Measurements from ENCODE around the gene HS3ST3A1. TPM values are rescaled to one million over a fixed set of nuclear protein-coding genes. Genes with fewer than 3 reads are reported as not detected.
A peak's percentile ranks its signal among the peaks of the same experiment; 100 is the strongest.

Gene HS3ST3A1
- total RNA-seq, 4 donors from 2014 or later = 2.9 to 10.5 (median 5.0) TPM

- DNase-seq (ENCODE audit: low spot score in 2 of 2) = peak in 1 of 2 donors; percentile 70
- TF ChIP-seq POLR2AphosphoS5 (IDR thresholded peaks at IDR 0.05) = no peak
- no peak for TF ChIP-seq POLR2A (IDR thresholded peaks at IDR 0.05)
- TF ChIP-seq EP300 (IDR thresholded peaks at IDR 0.05) = no peak
- no peak for TF ChIP-seq CTCF (IDR thresholded peaks at IDR 0.05)
- H3K36me3 ChIP-seq = no peaks in the 10 kb centered on the region
- no peaks in the 10 kb centered on the region for H3K9me3 ChIP-seq
- no peaks in the 10 kb centered on the region for H3K27me3 ChIP-seq
- H3K4me1 ChIP-seq = peaks cover 3% of the 10 kb centered on the region
- H3K27ac ChIP-seq = peak overlapping the region; percentile 52
- no peak overlapping the region for H3K4me3 ChIP-seq
- WGBS = 21% methylated on average over 7 of the region's 7 CpGs
Measured at GRCh38 chr17:13544292-13544691, 57.4 kb downstream of the HS3ST3A1 start.

- DNase-seq (ENCODE audit: low spot score in 2 of 2) = no peak
- H3K36me3 ChIP-seq = no peaks in the 10 kb centered on the region
- H3K27me3 ChIP-seq = no peaks in the 10 kb centered on the region
- no peak overlapping the region for H3K27ac ChIP-seq
- H3K4me1 ChIP-seq = peaks cover 3% of the 10 kb centered on the region
- H3K9me3 ChIP-seq = no peaks in the 10 kb centered on the region
- H3K4me3 ChIP-seq = no peak overlapping the region
- no peak for TF ChIP-seq POLR2A (IDR thresholded peaks at IDR 0.05)
- no peak for TF ChIP-seq EP300 (IDR thresholded peaks at IDR 0.05)
- TF ChIP-seq POLR2AphosphoS5 (IDR thresholded peaks at IDR 0.05) = no peak
- no peak for TF ChIP-seq CTCF (IDR thresholded peaks at IDR 0.05)
Measured at GRCh38 chr17:13542636-13543035, 59.1 kb downstream of the HS3ST3A1 start.

GRCh38 chr17:13541032-13541480 lies 60.7 kb downstream of the HS3ST3A1 start:
- no peak for DNase-seq (ENCODE audit: low spot score in 2 of 2)
- WGBS = 51% methylated on average over 2 of the region's 2 CpGs
- TF ChIP-seq POLR2AphosphoS5 (IDR thresholded peaks at IDR 0.05) (no peak), EP300 (IDR thresholded peaks at IDR 0.05) (no peak), POLR2A (IDR thresholded peaks at IDR 0.05) (no peak), CTCF (IDR thresholded peaks at IDR 0.05) (no peak)
- Histone ChIP-seq H3K36me3 (no peaks in the 10 kb centered on the region), H3K9me3 (no peaks in the 10 kb centered on the region), H3K4me3 (no peak overlapping the region), H3K27ac (peak overlapping the region; percentile 39), H3K27me3 (no peaks in the 10 kb centered on the region), H3K4me1 (peaks cover 3% of the 10 kb centered on the region)

- DNase-seq (ENCODE audit: low spot score in 2 of 2) = no peak
Measured at GRCh38 chr17:13540546-13540945, 61.2 kb downstream of the HS3ST3A1 start.

GRCh38 chr17:13539421-13539820 lies 62.3 kb downstream of the HS3ST3A1 start:
- H3K36me3 ChIP-seq = no peaks in the 10 kb centered on the region
- WGBS = 94% methylated on average over 5 of the region's 5 CpGs
- DNase-seq (ENCODE audit: low spot score in 2 of 2) = no peak
- no peaks in the 10 kb centered on the region for H3K27me3 ChIP-seq
- H3K27ac ChIP-seq = no peak overlapping the region
- no peaks in the 10 kb centered on the region for H3K9me3 ChIP-seq
- TF ChIP-seq POLR2A (IDR thresholded peaks at IDR 0.05) (no peak), POLR2AphosphoS5 (IDR thresholded peaks at IDR 0.05) (no peak)
- no peak overlapping the region for H3K4me3 ChIP-seq
- peaks cover 3% of the 10 kb centered on the region for H3K4me1 ChIP-seq

More at GRCh38 chr17:13540546-13540945, 61.2 kb downstream of the HS3ST3A1 start:
- no peaks in the 10 kb centered on the region for H3K27me3 ChIP-seq
- H3K27ac ChIP-seq = no peak overlapping the region
- H3K4me1 ChIP-seq = peaks cover 3% of the 10 kb centered on the region
- H3K9me3 ChIP-seq = no peaks in the 10 kb centered on the region
- H3K4me3 ChIP-seq = no peak overlapping the region
- no peaks in the 10 kb centered on the region for H3K36me3 ChIP-seq
- TF ChIP-seq CTCF (IDR thresholded peaks at IDR 0.05) = no peak
- TF ChIP-seq EP300 (IDR thresholded peaks at IDR 0.05) = no peak
- TF ChIP-seq POLR2A (IDR thresholded peaks at IDR 0.05) = no peak
- no peak for TF ChIP-seq POLR2AphosphoS5 (IDR thresholded peaks at IDR 0.05)
- WGBS = 68% methylated on average over 2 of the region's 2 CpGs

- Histone ChIP-seq H3K27ac (no peak overlapping the region), H3K9me3 (no peaks in the 10 kb centered on the region), H3K27me3 (no peaks in the 10 kb centered on the region), H3K4me1 (peaks cover 3% of the 10 kb centered on the region), H3K4me3 (no peak overlapping the region), H3K36me3 (no peaks in the 10 kb centered on the region)
- DNase-seq (ENCODE audit: low spot score in 2 of 2) = no peak
- TF ChIP-seq EP300 (IDR thresholded peaks at IDR 0.05) (no peak), POLR2A (IDR thresholded peaks at IDR 0.05) (no peak), POLR2AphosphoS5 (IDR thresholded peaks at IDR 0.05) (no peak), CTCF (IDR thresholded peaks at IDR 0.05) (no peak)
- WGBS = 92% methylated on average over 4 of the region's 4 CpGs
Measured at GRCh38 chr17:13538841-13539411, 62.8 kb downstream of the HS3ST3A1 start.

Data from suprapubic skin (tissue), 4 donors.